GM12873 (cell line): Measurements from ENCODE around the gene RAPGEF1.

Experiments used
- CTCF ChIP-seq: IDR thresholded peaks from 2 replicates; pipeline ENCODE4 v1.5.1; 2012; ENCODE audit warnings: low read depth, mild to moderate bottlenecking, moderate library complexity, low read length, control low read depth; ENCODE audit not compliant: insufficient read depth; ENCODE audit errors: missing control alignments

Gene RAPGEF1

GRCh38 chr9:131728546-131728910 is 11.3 kb downstream of the RAPGEF1 start:
- TF ChIP-seq CTCF: no peak

GRCh38 chr9:131727795-131728545 is 11.9 kb downstream of the RAPGEF1 start:
- TF ChIP-seq CTCF: no peak

- no peak for TF ChIP-seq CTCF
These were observed 12.6 kb downstream of the RAPGEF1 start for GRCh38 chr9:131727184-131727759.

- TF ChIP-seq CTCF: no peak
These were observed 15.2 kb downstream of the RAPGEF1 start for GRCh38 chr9:131724683-131725082.

GRCh38 chr9:131723632-131724031 is 16.2 kb downstream of the RAPGEF1 start:
- no peak for TF ChIP-seq CTCF

GRCh38 chr9:131722255-131722654 is 17.6 kb downstream of the RAPGEF1 start:
- TF ChIP-seq CTCF: peak; percentile 6

- TF ChIP-seq CTCF: no peak
These were observed 18.8 kb downstream of the RAPGEF1 start for GRCh38 chr9:131721076-131721475.
